Astrocyte (in vitro differentiated cells and primary cell): ENCODE data around the gene PITPNB. TPM values are rescaled to one million over a fixed set of nuclear protein-coding genes. Genes with fewer than 3 reads are reported as not detected.

Experiments
- DNase-seq: peaks from one replicate; pipeline ENCODE4 v3.0.0-alpha.2; 2010; ENCODE audit warnings: low read depth
- FAIRE-seq: peaks from 2 replicates; lab custom pipeline; 2011; peaks lifted over from hg19 to GRCh38; lab: Jason Lieb, UNC
- H2AFZ ChIP-seq: 2 replicates; pipeline ENCODE4 v1.6.0; 2012; ENCODE audit warnings: low read depth, low read length, inconsistent platforms
- H3K27ac ChIP-seq: 2 replicates; pipeline ENCODE4 v1.5.1; 2011; ENCODE audit warnings: low read depth, low read length, inconsistent platforms
- H3K27me3 ChIP-seq: 2 replicates; pipeline ENCODE4 v1.6.0; 2011; ENCODE audit warnings: low read length, inconsistent platforms; ENCODE audit not compliant: insufficient read depth
- H3K36me3 ChIP-seq: 2 replicates; pipeline ENCODE4 v1.5.1; 2011; ENCODE audit warnings: low read length, inconsistent platforms; ENCODE audit not compliant: insufficient read depth
- H3K4me1 ChIP-seq: 2 replicates; pipeline ENCODE4 v1.5.1; 2011; ENCODE audit warnings: low read length, inconsistent platforms; ENCODE audit not compliant: insufficient read depth
- H3K4me2 ChIP-seq: 2 replicates; pipeline ENCODE4 v1.6.0; 2012; ENCODE audit warnings: low read length, inconsistent platforms
- H3K4me3 ChIP-seq: 2 replicates; pipeline ENCODE4 v1.5.1; 2011; ENCODE audit warnings: low read depth, mild to moderate bottlenecking, low read length, inconsistent platforms; ENCODE audit not compliant: insufficient read depth
- H3K79me2 ChIP-seq: 2 replicates; pipeline ENCODE4 v1.6.0; 2012; ENCODE audit warnings: mild to moderate bottlenecking, low read length, inconsistent platforms; ENCODE audit not compliant: insufficient read depth
- H3K9ac ChIP-seq: 2 replicates; pipeline ENCODE4 v1.6.0; 2012; ENCODE audit warnings: mild to moderate bottlenecking, low read length, inconsistent platforms
- H3K9me3 ChIP-seq: 2 replicates; pipeline ENCODE4 v1.5.1; 2012; ENCODE audit warnings: low read depth, mild to moderate bottlenecking, low read length, inconsistent platforms; ENCODE audit not compliant: insufficient read depth
- H4K20me1 ChIP-seq: 2 replicates; pipeline ENCODE4 v1.6.0; 2012; ENCODE audit warnings: low read length, inconsistent platforms; ENCODE audit not compliant: insufficient read depth
- H3K27ac Mint-ChIP-seq: one replicate; pipeline ENCODE4 v1.8.0; 2021; ENCODE audit warnings: mild to moderate bottlenecking, mixed read lengths; ENCODE audit not compliant: unreplicated experiment
- H3K27me3 Mint-ChIP-seq: one replicate; pipeline ENCODE4 v1.8.0; 2021; ENCODE audit warnings: low read depth, mixed read lengths; ENCODE audit not compliant: unreplicated experiment
- H3K36me3 Mint-ChIP-seq: one replicate; pipeline ENCODE4 v1.8.0; 2021; ENCODE audit warnings: low read depth, mixed read lengths; ENCODE audit not compliant: unreplicated experiment
- H3K4me1 Mint-ChIP-seq: one replicate; pipeline ENCODE4 v1.8.0; 2021; ENCODE audit warnings: low read depth, mixed read lengths; ENCODE audit not compliant: unreplicated experiment
- H3K4me3 Mint-ChIP-seq: one replicate; pipeline ENCODE4 v1.8.0; 2021; ENCODE audit warnings: mild to moderate bottlenecking, moderate library complexity, mixed read lengths; ENCODE audit not compliant: unreplicated experiment
- H3K9me3 Mint-ChIP-seq: one replicate; pipeline ENCODE4 v1.8.0; 2021; ENCODE audit warnings: mild to moderate bottlenecking, mixed read lengths; ENCODE audit not compliant: unreplicated experiment
- EZH2 ChIP-seq: IDR thresholded peaks from 2 replicates; pipeline ENCODE4 v1.6.1; 2012; ENCODE audit warnings: mild to moderate bottlenecking, low read length, inconsistent platforms; ENCODE audit not compliant: insufficient read depth
- total RNA-seq: library from RNA; stranded (reverse); gene quantifications from 2 replicates; pipeline ENCODE4 v1.2.1, GENCODE V29; 2021
- TF ChIP-seq, protein P1 (sequence below): IDR thresholded peaks from 2 replicates; pipeline ENCODE4 v1.5.1; 2011; ENCODE audit warnings: low read depth, mild to moderate bottlenecking, inconsistent platforms, low read length, moderate library complexity; ENCODE audit not compliant: insufficient read depth

PITPNB gene
- total RNA-seq, 1 donor from 2014 or later = 90.6 TPM

DNA sequence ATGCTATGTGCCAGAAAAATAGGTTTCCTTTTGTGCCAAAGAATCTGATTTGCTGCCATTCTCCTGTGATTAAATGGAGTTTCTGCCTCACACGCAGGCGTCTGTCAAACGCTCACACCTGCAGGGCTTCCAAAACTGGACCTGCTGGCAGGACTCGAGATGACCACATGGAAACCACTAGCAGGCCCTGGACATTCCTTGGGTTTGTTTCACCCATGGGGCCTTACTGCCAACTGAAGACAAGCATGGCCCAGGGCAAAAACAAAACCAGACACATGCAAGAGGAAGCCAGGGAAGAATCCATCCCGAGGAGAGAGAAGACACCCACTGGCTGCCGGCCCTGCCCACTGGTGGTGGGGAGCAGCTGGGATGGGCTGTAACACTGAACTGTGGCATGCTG lies 61.6 kb downstream of the PITPNB start:
- Histone ChIP-seq H2AFZ (no peak overlapping the region), H3K27me3 (no peaks in the 10 kb centered on the region), H4K20me1 (peaks cover 30% of the 10 kb centered on the region), H3K27ac (no peak overlapping the region), H3K4me3 (no peak overlapping the region), H3K4me2 (no peak overlapping the region), H3K79me2 (peaks cover 24% of the 10 kb centered on the region), H3K36me3 (peaks cover 61% of the 10 kb centered on the region), H3K4me1 (no peaks in the 10 kb centered on the region), H3K9me3 (no peaks in the 10 kb centered on the region), H3K9ac (no peak overlapping the region)
- Mint-ChIP-seq H3K27me3 (no peaks in the 10 kb centered on the region), H3K4me3 (no peak overlapping the region), H3K4me1 (peaks cover 8% of the 10 kb centered on the region), H3K36me3 (peaks cover 9% of the 10 kb centered on the region), H3K9me3 (no peaks in the 10 kb centered on the region), H3K27ac (no peak overlapping the region)
- TF ChIP-seq, protein P1, sequence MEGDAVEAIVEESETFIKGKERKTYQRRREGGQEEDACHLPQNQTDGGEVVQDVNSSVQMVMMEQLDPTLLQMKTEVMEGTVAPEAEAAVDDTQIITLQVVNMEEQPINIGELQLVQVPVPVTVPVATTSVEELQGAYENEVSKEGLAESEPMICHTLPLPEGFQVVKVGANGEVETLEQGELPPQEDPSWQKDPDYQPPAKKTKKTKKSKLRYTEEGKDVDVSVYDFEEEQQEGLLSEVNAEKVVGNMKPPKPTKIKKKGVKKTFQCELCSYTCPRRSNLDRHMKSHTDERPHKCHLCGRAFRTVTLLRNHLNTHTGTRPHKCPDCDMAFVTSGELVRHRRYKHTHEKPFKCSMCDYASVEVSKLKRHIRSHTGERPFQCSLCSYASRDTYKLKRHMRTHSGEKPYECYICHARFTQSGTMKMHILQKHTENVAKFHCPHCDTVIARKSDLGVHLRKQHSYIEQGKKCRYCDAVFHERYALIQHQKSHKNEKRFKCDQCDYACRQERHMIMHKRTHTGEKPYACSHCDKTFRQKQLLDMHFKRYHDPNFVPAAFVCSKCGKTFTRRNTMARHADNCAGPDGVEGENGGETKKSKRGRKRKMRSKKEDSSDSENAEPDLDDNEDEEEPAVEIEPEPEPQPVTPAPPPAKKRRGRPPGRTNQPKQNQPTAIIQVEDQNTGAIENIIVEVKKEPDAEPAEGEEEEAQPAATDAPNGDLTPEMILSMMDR = no peak
- no peak for TF ChIP-seq EZH2
- no peak for FAIRE-seq
- peak; percentile 41 for DNase-seq

DNA sequence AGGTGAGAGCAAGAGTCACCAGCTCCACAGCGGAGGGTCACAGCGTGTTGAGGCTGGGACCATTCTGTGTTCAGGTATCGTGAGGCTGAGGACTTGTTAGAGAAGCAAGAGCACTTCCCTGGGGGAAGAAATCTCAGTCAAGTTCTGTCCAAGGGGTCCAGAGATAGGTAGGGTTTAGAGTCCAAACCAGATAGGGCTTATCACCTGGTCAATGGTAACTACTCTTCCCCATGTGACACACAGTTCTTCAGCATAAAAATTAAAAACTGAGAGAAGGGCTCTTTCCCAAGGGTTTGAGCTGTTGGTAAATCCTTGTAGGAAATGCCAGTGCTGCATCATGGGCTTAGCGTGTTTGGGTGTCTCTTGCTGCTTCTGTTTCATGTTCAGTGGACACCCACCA lies 62.7 kb downstream of the PITPNB start:
- no peak overlapping the region for H3K27ac ChIP-seq
- H3K9ac ChIP-seq = no peak overlapping the region
- no peak for FAIRE-seq
- TF ChIP-seq EZH2 = no peak
- TF ChIP-seq, protein P1 = no peak
- no peak for DNase-seq
- H3K4me1 ChIP-seq = no peaks in the 10 kb centered on the region
- no peaks in the 10 kb centered on the region for H3K9me3 Mint-ChIP-seq
- no peak overlapping the region for H2AFZ ChIP-seq
- no peaks in the 10 kb centered on the region for H3K27me3 ChIP-seq
- peaks cover 62% of the 10 kb centered on the region for H3K36me3 ChIP-seq
- H3K4me3 ChIP-seq = no peak overlapping the region
- H3K27ac Mint-ChIP-seq = no peak overlapping the region
- no peaks in the 10 kb centered on the region for H3K27me3 Mint-ChIP-seq
- H3K36me3 Mint-ChIP-seq = peaks cover 7% of the 10 kb centered on the region
- peaks cover 33% of the 10 kb centered on the region for H4K20me1 ChIP-seq
- H3K9me3 ChIP-seq = no peaks in the 10 kb centered on the region
- H3K4me2 ChIP-seq = no peak overlapping the region
- no peak overlapping the region for H3K4me3 Mint-ChIP-seq
- H3K79me2 ChIP-seq = peaks cover 20% of the 10 kb centered on the region
- H3K4me1 Mint-ChIP-seq = peaks cover 16% of the 10 kb centered on the region

DNA sequence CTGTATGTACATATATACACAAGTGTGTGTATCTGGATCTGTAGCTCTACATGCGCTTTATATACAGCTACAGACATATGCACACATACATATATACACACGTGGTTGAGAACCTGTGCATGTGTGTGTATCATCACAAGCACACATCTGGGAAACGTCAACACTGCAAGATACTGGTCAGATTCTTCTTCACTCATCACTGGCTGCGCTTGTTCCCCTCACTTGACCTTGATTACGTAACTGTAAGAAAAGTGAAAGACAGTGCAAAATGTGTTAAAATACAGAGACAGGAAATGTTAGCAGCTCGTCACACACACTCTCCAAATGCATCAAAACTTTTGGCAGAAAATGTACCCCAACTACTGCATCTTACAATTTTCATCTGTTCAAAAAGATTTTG lies 65.6 kb downstream of the PITPNB start:
- TF ChIP-seq, protein P1 = no peak
- Mint-ChIP-seq H3K4me3 (no peak overlapping the region), H3K27ac (no peak overlapping the region), H3K4me1 (peaks cover 32% of the 10 kb centered on the region), H3K36me3 (peaks cover 13% of the 10 kb centered on the region), H3K27me3 (no peaks in the 10 kb centered on the region), H3K9me3 (no peaks in the 10 kb centered on the region)
- H3K27ac ChIP-seq = no peak overlapping the region
- peaks cover 17% of the 10 kb centered on the region for H3K79me2 ChIP-seq
- no peak overlapping the region for H3K4me2 ChIP-seq
- H3K36me3 ChIP-seq = peaks cover 56% of the 10 kb centered on the region
- H4K20me1 ChIP-seq = peaks cover 38% of the 10 kb centered on the region
- peaks cover 5% of the 10 kb centered on the region for H3K4me1 ChIP-seq
- DNase-seq (no peak), FAIRE-seq (peak; percentile 80)
- H2AFZ ChIP-seq = no peak overlapping the region
- no peak overlapping the region for H3K4me3 ChIP-seq
- H3K9me3 ChIP-seq = no peaks in the 10 kb centered on the region
- no peak overlapping the region for H3K9ac ChIP-seq
- no peaks in the 10 kb centered on the region for H3K27me3 ChIP-seq
